HG03159 (cell line): ENCODE results near the gene MSL1.
A peak's percentile ranks its signal among the peaks of the same experiment; 100 is the strongest.

ENCODE experiments used
- ATAC-seq: cut with Tn5 transposase; IDR thresholded peaks from one replicate; pipeline ENCODE4 v1.9.1; 2021; ENCODE audit warnings: mild to moderate bottlenecking, moderate library complexity; ENCODE audit not compliant: unreplicated experiment

Gene MSL1, protein sequence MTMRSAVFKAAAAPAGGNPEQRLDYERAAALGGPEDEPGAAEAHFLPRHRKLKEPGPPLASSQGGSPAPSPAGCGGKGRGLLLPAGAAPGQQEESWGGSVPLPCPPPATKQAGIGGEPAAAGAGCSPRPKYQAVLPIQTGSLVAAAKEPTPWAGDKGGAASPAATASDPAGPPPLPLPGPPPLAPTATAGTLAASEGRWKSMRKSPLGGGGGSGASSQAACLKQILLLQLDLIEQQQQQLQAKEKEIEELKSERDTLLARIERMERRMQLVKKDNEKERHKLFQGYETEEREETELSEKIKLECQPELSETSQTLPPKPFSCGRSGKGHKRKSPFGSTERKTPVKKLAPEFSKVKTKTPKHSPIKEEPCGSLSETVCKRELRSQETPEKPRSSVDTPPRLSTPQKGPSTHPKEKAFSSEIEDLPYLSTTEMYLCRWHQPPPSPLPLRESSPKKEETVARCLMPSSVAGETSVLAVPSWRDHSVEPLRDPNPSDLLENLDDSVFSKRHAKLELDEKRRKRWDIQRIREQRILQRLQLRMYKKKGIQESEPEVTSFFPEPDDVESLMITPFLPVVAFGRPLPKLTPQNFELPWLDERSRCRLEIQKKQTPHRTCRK

DNA sequence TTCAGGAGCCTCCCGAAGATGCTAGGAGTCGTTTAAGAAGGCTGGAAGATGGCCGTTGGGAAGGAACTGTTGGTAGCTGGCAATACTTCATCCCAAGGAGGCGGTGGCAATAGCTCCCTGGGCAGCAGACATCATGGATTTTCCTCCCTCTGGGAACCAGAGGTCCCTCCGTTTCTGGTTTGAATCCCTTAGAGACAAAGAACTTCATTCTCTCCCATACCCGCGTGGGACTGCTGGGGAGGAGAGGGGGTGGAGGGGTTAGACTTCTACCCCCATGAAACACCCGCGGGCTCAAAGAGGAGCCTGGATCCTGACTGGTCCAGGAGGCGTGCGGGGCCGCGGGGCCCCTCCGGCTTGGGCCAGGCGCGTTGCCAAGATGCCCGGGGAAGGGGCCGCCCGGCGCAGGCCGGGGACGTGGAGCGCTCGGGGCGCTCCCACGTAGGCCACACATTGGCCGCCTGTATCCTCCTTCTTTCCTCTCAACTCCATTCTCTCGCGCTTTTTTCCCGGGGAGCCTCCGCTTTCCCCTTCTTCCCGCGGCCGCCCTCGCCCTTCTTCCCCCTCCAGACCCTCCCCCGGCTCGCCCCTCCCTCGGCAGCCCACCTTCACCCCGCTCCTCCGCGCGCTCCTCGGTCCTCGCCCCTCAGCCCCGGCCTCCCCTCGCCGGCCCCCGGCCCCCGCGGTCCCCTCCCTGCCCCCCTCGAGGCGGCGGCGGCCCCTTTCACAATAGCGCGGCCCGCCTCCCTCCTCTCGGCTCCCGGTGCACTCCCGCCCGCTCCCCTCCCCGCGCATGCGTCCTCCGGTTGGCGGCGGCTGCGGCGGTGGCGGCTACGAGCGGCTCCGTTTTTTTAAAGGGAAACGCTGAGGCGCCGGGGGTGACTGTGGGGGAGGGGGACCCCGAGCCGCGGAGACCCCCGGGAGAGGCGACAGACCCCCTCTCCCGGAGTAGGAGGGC, at the start of gene MSL1:
MSL1 (plus strand) TSS at position 791 of the 955 bp plus-strand sequence. CDS start 642 bp downstream, outside the sequence.
- peak; percentile 48 for ATAC-seq

DNA sequence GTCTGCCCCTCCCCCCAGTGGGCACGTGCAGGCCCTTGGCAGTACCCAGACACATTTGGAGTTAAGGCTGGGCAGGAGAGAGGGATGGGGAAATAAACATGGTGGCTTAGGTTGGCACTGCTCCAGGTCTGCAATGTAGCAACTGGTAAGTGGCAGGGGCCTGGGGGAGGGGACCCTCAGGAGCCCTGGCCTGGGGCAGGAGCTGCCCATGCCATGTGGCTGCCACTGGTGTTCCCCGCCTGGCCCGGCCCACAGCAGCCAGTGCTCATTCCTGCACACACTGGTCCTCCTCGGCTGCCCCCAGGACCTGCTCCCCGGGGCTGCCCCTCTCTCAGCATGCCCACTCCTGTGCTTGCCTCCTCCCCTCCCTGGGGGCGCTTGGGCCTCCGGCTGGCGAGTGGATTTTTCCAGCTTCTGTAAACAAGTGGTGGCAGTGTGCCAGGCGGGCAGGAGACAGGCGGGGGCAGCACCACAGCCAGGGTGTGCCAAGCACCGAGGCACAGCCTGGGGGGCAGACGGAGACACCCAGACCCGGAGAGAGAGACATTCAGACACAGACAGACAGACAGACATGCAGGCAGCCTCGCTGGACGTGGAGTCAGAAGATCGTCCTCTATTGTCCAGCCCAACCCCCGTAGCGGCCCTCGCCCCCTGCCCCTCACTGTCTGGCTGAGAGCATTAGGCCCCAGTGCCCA, 49.6 kb upstream of the MSL1 start:
- ATAC-seq = no peak

DNA sequence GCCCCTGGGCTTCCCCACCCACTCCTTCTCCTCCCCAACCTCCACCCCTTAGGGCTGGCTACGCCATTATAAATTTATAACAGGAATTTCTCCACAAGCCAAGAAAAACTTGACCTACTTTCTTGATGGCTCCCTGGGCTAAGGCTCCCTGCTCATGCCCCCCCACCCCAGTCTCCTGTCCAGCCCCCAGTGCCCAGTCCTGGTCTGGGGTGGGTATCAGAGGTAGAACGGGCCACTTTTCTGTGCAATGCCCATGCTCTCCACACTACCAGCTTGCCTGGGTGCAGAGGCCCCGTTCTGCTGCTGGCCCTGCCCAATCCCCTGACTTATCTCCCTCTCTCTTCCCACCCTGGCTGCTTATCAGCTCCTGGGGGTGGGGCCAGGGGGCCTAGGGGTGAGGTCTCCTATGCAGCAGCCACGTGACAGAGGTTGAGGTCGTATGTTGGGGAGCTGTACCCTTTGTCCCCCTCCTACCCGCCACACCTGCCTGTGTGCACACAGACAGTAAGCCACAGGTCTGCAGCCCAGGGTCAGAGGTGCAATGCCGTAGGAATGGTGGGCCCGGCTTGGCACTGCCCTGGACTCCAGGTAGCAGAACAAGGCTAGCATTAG, 48.9 kb upstream of the MSL1 start:
- ATAC-seq = no peak

DNA sequence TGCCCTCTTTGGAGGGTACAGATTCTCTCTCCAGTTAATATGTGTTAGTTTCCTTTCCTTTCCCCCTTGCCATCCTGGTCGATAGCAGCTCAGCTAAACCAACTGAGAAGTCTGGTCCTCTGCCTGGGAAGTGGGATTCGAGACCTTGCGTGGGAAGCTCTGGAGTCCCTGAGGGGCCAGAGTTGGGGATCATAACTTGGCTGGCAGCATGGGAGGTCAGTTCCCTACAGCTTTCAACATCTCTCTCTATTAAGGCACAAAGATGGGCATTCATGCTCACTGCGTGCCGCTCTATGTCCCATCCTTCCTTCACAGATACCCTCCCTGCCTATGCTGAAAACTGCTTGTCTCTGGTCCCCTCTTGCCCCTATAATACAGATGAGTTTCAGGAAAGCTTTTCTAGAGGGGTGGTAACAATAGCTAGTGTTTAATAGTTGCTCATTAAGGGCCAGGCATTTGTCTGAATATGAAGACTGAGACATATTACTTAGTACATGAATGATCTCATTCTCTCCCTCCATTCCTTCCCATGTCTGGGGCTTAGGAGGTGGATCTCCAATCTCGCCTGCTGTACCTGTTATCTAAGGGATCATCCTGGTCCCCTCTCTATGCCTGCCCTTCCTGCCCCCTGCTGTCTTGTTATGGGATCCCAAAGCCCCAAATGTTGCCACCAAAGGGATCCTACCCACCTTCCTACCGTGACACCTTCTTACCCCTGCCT, 48.2 kb upstream of the MSL1 start:
- ATAC-seq = no peak

DNA sequence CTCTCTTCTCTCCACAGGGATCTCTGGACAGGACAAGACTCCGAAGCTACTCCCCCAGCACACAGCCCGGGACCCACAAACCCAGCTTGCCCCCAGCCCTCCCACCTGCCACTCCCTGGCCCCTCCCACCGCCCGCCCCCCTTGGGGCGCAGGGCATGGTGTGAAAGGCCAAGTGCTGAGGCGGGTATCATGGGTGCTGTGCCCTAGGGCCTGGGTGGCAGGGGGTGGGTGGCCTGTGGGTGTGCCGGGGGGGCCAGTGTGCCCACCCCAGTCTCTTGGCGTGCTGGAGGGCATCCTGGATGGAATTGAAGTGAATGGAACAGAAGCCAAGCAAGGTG, 47.6 kb upstream of the MSL1 start:
- ATAC-seq = no peak

DNA sequence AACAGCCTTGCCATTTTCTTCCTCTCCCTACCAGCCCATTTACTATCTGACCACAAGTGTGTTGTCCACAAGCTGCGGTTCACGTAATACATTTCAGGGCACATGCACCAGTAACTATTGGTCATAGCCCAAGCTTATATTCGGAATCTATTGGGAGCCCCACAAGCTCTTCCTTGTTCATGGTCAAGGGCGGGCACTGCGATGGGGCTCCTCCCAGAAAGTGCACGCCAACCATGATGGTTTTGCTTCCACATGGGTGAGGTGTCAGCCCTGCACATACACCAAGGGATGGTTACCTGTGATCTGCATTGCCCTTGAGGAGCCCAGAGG, 46.9 kb upstream of the MSL1 start:
- ATAC-seq = no peak

DNA sequence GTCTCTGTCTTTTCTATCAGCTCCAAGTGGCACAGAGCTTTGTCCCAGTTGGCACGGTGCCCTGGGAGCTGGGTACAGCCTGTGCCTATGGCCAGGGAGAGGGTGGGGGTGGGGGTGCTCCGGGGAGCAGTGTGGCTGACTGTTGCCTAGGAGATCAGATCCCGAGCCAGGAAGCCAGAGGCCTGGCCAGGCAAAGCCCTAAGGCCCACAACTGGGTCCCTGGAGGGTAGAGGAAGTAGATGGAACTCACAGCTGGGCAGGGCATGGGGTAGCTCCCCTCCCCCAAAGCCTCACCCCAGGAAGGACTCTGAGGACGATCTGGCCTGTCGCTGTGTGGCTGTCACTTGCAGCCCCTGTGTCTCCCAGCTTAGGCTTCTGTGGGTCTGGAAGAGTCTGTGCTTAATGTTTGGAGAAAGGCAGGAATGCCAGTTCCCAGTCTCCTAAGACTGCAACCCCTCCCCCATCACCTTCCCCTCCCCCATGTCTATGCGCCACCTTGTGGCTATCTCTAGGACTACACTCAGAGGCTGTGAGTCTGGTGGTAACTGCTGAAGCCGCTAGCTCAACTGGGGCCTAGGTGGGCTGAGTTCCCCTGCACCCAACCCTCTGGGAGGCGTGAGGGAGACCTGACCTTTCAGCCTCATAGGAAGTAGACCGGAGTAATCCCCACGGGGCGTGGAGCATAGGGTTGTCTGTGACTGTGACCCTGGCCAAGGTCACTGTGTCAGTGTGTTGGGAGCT, 46.4 kb upstream of the MSL1 start:
- ATAC-seq = no peak

DNA sequence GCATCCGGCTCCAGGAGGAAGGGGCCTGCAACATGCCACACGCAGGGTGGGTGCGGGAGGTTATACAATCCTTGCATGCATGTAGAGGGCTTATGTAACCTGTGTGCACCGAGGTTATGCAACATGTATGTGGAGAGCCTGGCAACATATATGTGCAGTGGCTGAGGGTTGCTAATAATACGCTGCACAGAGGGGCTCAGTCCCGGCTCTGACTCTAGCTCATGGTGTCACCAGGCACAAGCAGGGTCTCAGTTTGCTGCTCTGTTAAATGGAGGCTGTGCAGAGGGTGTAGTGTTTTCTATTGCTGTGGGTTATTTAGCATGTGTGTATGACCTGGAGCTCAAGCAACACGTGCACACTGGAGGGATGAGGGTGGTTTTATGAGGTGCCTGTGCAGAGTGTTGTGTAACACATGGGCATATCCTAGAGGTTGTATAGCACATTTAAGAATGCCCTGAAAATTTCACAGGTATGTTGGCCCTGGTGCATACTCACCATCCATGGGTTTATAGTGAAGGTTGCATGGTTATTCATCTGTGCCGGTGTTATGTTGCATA, 45.8 kb upstream of the MSL1 start:
- ATAC-seq = no peak

DNA sequence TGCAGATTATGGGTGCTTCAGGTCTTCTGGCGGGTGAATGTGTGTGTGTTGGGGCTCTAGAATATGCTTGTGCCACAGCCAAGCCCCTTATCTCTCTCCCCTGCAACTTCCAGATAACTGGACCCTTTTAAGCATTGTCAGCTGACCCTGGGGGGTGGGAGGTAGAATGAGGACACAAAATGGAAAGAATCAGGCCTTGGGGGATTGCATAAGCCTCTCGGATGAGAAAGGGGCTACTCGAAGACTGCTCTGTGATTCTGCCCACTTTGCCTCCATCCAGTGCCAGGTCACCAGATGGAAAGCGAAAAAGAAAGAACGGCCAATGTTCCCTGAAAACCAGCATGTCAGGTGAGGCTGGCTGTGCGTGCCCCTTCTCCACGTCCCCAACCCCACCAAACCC, 45.2 kb upstream of the MSL1 start:
- ATAC-seq = no peak

DNA sequence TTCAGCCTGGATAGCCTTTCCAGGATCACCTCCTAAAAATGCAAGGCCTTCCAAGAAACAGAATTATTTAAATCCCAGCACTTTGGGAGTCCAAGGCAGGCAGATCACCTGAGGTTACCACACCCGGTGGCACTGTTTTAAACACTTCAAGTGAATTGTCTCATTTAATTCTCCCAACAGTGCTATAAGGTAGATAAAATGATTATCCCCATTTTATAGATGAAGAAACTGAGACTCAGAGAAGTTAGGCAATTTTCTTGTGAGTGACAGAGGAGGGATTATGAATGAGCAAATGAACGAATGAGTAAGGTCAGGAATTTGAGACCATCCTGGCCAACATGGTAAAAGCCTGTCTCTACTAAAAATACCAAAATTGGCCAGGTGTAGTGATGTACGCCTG, 42.2 kb upstream of the MSL1 start:
- no peak for ATAC-seq

DNA sequence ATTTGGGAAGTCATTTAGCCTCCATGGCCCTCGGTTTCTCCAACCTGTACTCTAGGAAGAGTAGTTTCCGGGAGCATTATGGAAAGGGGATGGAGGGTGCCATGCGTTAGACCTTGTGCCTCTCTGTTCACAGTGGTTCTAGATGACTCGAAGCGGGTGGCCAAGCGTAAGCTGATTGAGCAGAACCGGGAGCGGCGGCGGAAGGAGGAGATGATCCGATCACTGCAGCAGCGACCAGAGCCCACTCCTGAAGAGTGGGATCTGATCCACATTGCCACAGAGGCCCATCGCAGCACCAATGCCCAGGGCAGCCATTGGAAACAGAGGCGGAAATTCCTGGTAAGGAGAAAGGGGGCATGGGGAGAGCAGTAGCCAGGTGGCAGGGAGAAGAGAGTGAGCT, 37.3 kb upstream of the MSL1 start:
- ATAC-seq = no peak

DNA sequence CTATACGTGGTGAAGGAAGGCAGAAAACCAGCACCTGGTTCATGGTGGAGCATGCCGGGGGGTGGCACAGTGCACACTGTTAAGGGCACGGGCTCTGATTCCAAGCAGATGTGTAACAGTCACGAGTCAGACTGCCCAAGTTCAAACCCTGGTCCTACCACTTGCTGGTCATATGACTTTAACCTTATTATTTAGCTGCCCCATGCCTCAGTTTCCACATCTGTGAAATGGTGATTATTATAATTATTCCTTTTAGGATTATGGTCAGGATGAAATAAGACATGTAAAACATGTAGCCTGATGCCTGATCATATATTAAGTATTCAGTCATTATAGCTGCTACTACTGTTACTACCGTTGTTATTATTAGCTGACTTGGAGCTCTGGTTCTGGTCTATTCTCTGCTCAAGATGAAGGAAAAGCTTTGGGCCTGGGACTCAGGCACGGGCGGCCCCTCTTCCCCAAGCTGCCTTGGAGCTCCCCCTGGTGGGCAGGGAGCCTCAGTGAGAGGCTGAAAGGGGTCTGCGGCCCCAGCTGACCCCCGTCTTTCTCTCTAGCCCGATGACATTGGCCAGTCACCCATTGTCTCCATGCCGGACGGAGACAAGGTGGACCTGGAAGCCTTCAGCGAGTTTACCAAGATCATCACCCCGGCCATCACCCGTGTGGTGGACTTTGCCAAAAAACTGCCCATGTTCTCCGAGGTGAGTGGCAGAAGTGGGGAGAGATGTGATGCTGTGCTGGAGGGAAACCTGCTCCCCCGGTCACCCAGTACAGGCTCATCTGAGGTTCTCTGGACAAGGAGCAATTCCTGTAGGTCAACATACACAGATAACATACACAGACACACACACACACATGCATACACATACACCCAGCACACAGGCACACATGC, 35.4 kb upstream of the MSL1 start:
- no peak for ATAC-seq

DNA sequence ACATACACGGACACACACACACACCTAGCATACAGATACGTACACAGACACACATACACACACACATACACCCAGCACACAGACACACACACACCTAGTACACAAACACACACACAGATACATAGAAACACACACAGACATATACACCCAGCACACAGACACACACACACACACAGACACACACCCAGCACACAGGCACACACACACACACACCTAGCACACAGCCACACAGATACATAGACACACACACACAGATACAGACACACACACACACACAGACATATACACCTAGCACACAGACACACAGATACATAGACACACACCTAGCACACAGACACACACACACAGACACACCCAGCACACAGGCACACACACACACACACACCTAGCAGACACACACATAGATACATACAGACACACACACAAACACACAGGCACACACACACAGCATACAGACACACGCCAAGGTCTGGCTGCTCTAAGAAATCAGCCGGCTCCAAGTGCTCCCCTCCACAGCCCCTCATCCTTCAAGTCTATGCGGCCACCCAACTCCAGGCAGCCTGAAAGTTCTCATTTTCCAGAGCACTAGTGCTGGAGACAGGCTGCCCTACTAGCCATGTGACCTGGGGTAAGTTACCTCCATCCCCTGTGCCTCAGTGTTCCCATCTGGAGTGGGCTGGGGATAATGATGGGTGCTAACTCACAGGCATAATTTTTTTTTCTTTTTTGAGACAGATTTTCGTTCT, 34.5 kb upstream of the MSL1 start:
- no peak for ATAC-seq

DNA sequence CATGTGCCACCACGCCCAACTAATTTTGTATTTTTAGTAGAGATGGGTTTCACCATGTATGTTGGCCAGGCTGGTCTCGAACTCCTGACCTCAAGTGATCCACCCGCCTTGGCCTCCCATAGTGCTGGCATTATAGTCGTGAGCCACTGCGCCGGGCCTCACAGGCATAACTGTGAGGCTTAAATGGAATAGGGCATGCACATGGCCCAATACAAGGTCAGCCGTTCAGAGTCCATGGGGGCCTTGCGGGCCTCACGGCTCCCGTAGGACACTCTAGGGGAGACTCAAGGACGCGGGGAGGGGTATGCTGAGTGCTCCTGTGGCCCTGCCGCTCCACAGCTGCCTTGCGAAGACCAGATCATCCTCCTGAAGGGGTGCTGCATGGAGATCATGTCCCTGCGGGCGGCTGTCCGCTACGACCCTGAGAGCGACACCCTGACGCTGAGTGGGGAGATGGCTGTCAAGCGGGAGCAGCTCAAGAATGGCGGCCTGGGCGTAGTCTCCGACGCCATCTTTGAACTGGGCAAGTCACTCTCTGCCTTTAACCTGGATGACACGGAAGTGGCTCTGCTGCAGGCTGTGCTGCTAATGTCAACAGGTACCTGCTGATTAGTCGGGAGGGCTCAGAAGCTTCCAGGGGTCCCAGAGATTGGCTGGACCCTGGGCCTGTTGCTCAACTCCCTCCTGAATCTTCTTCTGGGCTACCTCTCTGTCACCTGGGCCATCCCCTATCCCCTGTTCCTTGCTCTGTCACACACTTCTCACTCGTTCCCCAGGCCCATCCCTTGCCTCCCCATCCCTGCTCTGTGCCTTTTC, 33.7 kb upstream of the MSL1 start:
- ATAC-seq = no peak

DNA sequence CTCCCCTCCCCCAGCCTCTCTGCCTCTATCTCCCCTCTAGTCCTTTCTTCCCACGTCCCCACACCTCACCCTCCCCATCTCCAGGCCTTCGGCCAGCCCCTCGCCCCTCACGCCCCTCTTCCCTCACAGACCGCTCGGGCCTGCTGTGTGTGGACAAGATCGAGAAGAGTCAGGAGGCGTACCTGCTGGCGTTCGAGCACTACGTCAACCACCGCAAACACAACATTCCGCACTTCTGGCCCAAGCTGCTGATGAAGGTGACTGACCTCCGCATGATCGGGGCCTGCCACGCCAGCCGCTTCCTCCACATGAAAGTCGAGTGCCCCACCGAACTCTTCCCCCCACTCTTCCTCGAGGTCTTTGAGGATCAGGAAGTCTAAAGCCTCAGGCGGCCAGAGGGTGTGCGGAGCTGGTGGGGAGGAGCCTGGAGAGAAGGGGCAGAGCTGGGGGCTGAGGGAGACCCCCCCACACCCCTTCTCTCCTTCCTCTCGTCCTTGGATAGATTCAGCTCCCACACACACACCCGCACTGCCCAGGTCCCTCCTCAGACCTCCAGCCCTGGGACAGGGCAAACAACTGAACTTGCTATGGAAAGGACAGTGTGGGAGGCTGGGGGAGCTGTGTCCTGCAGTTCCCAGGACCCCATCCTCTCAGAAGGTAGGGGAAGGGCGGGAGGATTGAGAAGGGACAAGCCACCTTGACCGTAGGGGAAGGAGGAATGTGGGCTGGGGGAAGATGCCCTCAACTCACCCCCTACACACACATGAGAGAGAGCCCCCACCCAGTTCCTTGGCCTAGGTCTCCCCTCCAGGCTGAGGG, 32.5 kb upstream of the MSL1 start:
- ATAC-seq = no peak
